Endothelial cell (in vitro differentiated cells): ENCODE measurements around the gene PTPRN2. TPM values are rescaled to one million over a fixed set of nuclear protein-coding genes. Genes with fewer than 3 reads are reported as not detected.

Experiments used
- DNase-seq: peaks from one replicate; pipeline ENCODE4 v3.0.0; 2021; ENCODE audit warnings: low spot score
- H3K27ac Mint-ChIP-seq: one replicate; pipeline ENCODE4 v1.8.0; 2021; ENCODE audit warnings: mixed read lengths, inconsistent platforms; ENCODE audit not compliant: unreplicated experiment
- H3K27me3 Mint-ChIP-seq: one replicate; pipeline ENCODE4 v1.8.0; 2021; ENCODE audit warnings: mild to moderate bottlenecking, moderate library complexity, mixed read lengths, inconsistent platforms; ENCODE audit not compliant: unreplicated experiment
- H3K36me3 Mint-ChIP-seq: one replicate; pipeline ENCODE4 v1.8.0; 2021; ENCODE audit warnings: mild to moderate bottlenecking, low read depth, mixed read lengths, inconsistent platforms; ENCODE audit not compliant: unreplicated experiment
- H3K4me1 Mint-ChIP-seq: one replicate; pipeline ENCODE4 v1.8.0; 2021; ENCODE audit warnings: mild to moderate bottlenecking, mixed read lengths, inconsistent platforms; ENCODE audit not compliant: unreplicated experiment
- H3K4me3 Mint-ChIP-seq: one replicate; pipeline ENCODE4 v1.8.0; 2021; ENCODE audit warnings: mild to moderate bottlenecking, mixed read lengths, inconsistent platforms; ENCODE audit not compliant: unreplicated experiment
- H3K9me3 Mint-ChIP-seq: one replicate; pipeline ENCODE4 v1.8.0; 2021; ENCODE audit warnings: mixed read lengths, inconsistent platforms; ENCODE audit not compliant: unreplicated experiment
- total RNA-seq: library from RNA; stranded (reverse); fragmentation: NEBNext Ultra II Directional; extraction: Animal tissue kit (Norgen Biotek cat#: 25700); gene quantifications from one replicate; pipeline ENCODE4 v1.2.1, GENCODE V29; 2021; ENCODE audit not compliant: unreplicated experiment
- TF ChIP-seq, protein P1 (sequence below): fragments of 200-600 bp; sonication (generic); IDR thresholded peaks from one replicate; pipeline ENCODE4 v1.5.0; 2021; ENCODE audit warnings: antibody characterized with exemption; ENCODE audit not compliant: unreplicated experiment

Gene PTPRN2
- total RNA-seq, 1 donor from 2014 or later, result 0.18 TPM

DNA sequence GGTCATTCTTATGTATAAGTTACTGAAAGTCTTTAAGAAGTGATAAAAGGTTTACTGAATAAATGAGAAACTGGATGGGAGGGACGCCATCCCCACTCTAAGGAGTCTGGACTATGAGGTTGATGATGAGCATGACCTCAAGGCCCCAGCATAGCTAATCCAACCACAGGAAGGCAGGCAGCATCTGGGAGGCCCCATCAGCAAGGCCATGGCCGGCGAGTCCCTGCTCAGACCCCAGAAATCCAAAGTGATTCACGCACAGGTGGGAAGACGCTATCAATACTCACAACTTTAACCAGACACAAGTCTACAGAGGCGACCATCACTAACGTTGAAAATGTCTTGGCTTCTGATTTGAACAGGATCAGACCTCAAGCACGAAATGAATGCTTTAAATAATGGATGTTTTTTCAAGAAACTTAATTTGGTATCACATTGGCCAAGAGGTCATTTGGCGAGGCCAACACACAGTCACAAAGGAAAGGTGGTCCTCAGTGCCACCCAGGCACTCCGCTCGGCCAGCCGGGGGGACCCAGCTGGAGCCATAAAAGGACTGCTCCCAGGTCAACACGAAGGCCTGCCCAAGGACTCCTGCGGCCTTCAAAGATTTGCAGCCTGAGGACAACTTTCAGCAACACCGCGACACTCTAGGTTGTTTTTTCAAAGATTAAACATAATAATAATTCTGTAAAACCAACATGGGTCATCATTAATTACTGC is 228.5 kb downstream of the PTPRN2 start:
- H3K4me3 Mint-ChIP-seq, result no peak overlapping the region
- H3K27ac Mint-ChIP-seq, result no peak overlapping the region
- peaks cover 4% of the 10 kb centered on the region for H3K27me3 Mint-ChIP-seq
- H3K36me3 Mint-ChIP-seq, result peaks cover 16% of the 10 kb centered on the region
- H3K9me3 Mint-ChIP-seq, result peaks cover 45% of the 10 kb centered on the region
- no peaks in the 10 kb centered on the region for H3K4me1 Mint-ChIP-seq
- TF ChIP-seq, protein P1, sequence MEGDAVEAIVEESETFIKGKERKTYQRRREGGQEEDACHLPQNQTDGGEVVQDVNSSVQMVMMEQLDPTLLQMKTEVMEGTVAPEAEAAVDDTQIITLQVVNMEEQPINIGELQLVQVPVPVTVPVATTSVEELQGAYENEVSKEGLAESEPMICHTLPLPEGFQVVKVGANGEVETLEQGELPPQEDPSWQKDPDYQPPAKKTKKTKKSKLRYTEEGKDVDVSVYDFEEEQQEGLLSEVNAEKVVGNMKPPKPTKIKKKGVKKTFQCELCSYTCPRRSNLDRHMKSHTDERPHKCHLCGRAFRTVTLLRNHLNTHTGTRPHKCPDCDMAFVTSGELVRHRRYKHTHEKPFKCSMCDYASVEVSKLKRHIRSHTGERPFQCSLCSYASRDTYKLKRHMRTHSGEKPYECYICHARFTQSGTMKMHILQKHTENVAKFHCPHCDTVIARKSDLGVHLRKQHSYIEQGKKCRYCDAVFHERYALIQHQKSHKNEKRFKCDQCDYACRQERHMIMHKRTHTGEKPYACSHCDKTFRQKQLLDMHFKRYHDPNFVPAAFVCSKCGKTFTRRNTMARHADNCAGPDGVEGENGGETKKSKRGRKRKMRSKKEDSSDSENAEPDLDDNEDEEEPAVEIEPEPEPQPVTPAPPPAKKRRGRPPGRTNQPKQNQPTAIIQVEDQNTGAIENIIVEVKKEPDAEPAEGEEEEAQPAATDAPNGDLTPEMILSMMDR, result no peak
- DNase-seq, result no peak

- H3K27me3 Mint-ChIP-seq, result peaks cover 4% of the 10 kb centered on the region
- peaks cover 48% of the 10 kb centered on the region for H3K9me3 Mint-ChIP-seq
- no peak overlapping the region for H3K4me3 Mint-ChIP-seq
- peaks cover 17% of the 10 kb centered on the region for H3K36me3 Mint-ChIP-seq
- DNase-seq, result no peak
- TF ChIP-seq, protein P1, result no peak
- no peak overlapping the region for H3K27ac Mint-ChIP-seq
- H3K4me1 Mint-ChIP-seq, result no peaks in the 10 kb centered on the region
These were observed 229.5 kb downstream of the PTPRN2 start for GRCh38 chr7:158357898-158358821.

GRCh38 chr7:158357106-158357897 is 230.3 kb downstream of the PTPRN2 start:
- Mint-ChIP-seq H3K27ac (no peak overlapping the region), H3K9me3 (peaks cover 48% of the 10 kb centered on the region), H3K4me1 (no peaks in the 10 kb centered on the region), H3K27me3 (peaks cover 11% of the 10 kb centered on the region), H3K36me3 (peaks cover 25% of the 10 kb centered on the region), H3K4me3 (no peak overlapping the region)
- TF ChIP-seq, protein P1, result no peak
- no peak for DNase-seq

GRCh38 chr7:158356454-158356853 is 231.2 kb downstream of the PTPRN2 start:
- DNase-seq, result no peak
- no peak overlapping the region for H3K4me3 Mint-ChIP-seq
- H3K27me3 Mint-ChIP-seq, result peaks cover 12% of the 10 kb centered on the region
- peaks cover 26% of the 10 kb centered on the region for H3K36me3 Mint-ChIP-seq
- H3K4me1 Mint-ChIP-seq, result no peaks in the 10 kb centered on the region
- TF ChIP-seq, protein P1, result no peak
- no peak overlapping the region for H3K27ac Mint-ChIP-seq
- peaks cover 45% of the 10 kb centered on the region for H3K9me3 Mint-ChIP-seq
